Measurements from ENCODE around the gene C9orf85. TPM values are rescaled to one million over a fixed set of nuclear protein-coding genes. Genes with fewer than 3 reads are reported as not detected.

C9orf85 gene, protein sequence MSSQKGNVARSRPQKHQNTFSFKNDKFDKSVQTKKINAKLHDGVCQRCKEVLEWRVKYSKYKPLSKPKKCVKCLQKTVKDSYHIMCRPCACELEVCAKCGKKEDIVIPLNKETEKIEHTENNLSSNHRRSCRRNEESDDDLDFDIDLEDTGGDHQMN
- 12.3 and 13.7 TPM in 2 replicates for total RNA-seq (2013; cell fraction: nucleolus; rRNA removed)
- total RNA-seq (2014; rRNA removed): 11.7 and 13.4 TPM in 2 replicates
- total RNA-seq (2014; rRNA removed; fragmentation: Illumina TruSeq; extraction: Trizol): 22.0 and 22.5 TPM in 2 replicates
- total RNA-seq (2021): 9.0 and 9.1 TPM in 2 replicates
- 7.8 TPM for polyA plus RNA-seq (2011; ENCODE audit: low read depth)
- 15.2 and 19.4 TPM in 2 replicates for polyA plus RNA-seq (2011; rRNA removed)
- 9.1 and 9.5 TPM in 2 replicates for polyA plus RNA-seq (2011; cell fraction: cytosol; rRNA removed)
- 5.0 and 5.6 TPM in 2 replicates for polyA plus RNA-seq (2011; cell fraction: nucleus; rRNA removed)
- polyA plus RNA-seq (2012): 9.8 and 11.8 TPM in 2 replicates
- polyA plus RNA-seq (2014; fragmentation: Illumina TruSeq; extraction: Trizol): 22.6 and 30.2 TPM in 2 replicates
- 10 to 100 TPM; 16.6 to 16.7 TPM for polyA plus RNA-seq (2014; fragmentation: Nextera tagmentation; extraction: Ambion mirVana)
- 14.7 and 16.3 TPM in 2 replicates for polyA plus RNA-seq (2014; rRNA removed)
- 10 to 100 TPM; 16.2 to 16.6 TPM for polyA plus RNA-seq (2016; fragmentation: Nextera tagmentation; extraction: Ambion mirVana)
- polyA minus RNA-seq (2011; rRNA and poly(A)+ RNA removed): 5.6 and 5.9 TPM in 2 replicates
- 4.4 and 6.0 TPM in 2 replicates for polyA minus RNA-seq (2011; cell fraction: cytosol; rRNA and poly(A)+ RNA removed)
- 6.5 and 12.8 TPM in 2 replicates for polyA minus RNA-seq (2011; cell fraction: nucleus; rRNA and poly(A)+ RNA removed)
- Bru-seq, nascent RNA: percentile 74 among the genes with signal in this experiment
- percentile 67 among the genes with signal in this experiment for BruChase-seq, experiment 1, labeled RNA remaining after a 6-hour chase
- BruChase-seq, experiment 2, labeled RNA remaining after a 2-hour chase: percentile 68 among the genes with signal in this experiment
- long read RNA-seq, experiment 1, transcript C9orf85-201 (4 exons, 1,279 nt): major isoform, 5 of 13 reads
- long read RNA-seq, experiment 1, partial matches to known transcripts: 0 of 13 reads
- long read RNA-seq, experiment 1, other reads (novel, unspliced or antisense): 6 of 13 reads
- long read RNA-seq, experiment 2, transcript C9orf85-201 (4 exons, 1,279 nt): major isoform, 30 of 56 reads
- long read RNA-seq, experiment 2, partial matches to known transcripts: 2 of 56 reads
- long read RNA-seq, experiment 2, other reads (novel, unspliced or antisense): 20 of 56 reads

DNA sequence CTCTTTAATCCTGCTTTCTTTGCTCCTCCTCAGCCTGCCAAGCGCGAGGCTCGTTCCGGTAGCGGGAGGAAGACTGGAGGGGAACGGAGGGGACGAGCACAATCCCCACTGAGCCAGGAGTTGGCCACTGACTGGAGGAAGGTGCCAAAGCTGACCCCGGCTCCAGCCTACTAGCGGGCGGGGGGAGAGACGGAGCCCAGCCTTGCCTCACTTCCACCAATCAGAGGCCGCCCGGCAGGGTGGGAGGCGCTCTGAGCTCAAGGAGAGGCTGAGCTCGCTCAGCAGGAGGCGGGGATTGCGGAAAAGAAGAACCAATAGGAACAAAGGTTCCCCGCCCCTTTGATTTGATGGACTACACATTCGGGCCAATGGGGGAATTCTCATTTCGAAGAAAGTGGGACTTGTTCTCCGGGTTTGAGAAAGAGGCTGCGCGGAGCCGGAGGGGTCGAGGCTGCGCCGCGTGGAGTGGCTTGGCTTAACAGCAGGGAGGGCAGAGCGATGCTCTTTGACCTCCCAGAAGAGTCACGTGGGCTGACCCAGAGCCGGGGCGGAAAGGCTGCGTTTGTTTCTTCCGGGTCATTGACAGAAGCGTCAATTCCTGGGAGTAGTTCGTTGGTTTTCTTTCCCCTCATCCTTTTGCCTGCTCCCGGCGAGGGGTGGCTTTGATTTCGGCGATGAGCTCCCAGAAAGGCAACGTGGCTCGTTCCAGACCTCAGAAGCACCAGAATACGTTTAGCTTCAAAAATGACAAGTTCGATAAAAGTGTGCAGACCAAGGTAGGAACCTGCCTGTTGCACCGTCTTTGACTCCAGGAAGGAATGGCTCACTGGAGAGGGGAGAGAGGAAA lies at the start of gene C9orf85, which contains the start of gene ABHD17B:
Gene C9orf85, plus strand, starts transcription at position 579 of the 847 bp plus-strand sequence. Its CDS starts 96 bp downstream, at position 675.
Gene ABHD17B, minus strand, starts transcription at position 133 of the 847 bp plus-strand sequence. CDS start 36,113 bp downstream, outside the sequence.
- Histone ChIP-seq H3K79me2 (ENCODE audit: control insufficient read depth, insufficient read depth, low read length) (peaks cover 90% of the 10 kb centered on the region), H3K4me2 (ENCODE audit: control insufficient read depth, insufficient read depth) (peak within 1 kb of the TSS; percentile 61), H3K27me3 (replicated peaks in 1 of 2; ENCODE audit: control insufficient read depth in 2 of 2, insufficient read depth in 2 of 2, low read length in 1 of 2) (no peaks in the 10 kb centered on the region), H2AFZ (ENCODE audit: control insufficient read depth, low read depth, low read length) (peak within 1 kb of the TSS; percentile 83), H3K27ac (ENCODE audit: control insufficient read depth, insufficient read depth) (peak within 1 kb of the TSS; percentile 79), H3K9me3 (replicated peaks; ENCODE audit: control insufficient read depth, insufficient read depth, low read length) (no peaks in the 10 kb centered on the region), H3K36me3 (ENCODE audit: control insufficient read depth in 2 of 2, insufficient read depth in 2 of 2, low read length in 1 of 2) (no peaks in the 10 kb centered on the region), H3K4me1 (ENCODE audit: control insufficient read depth, insufficient read depth, low read length) (peaks cover 3% of the 10 kb centered on the region), H3K4me3 (peak within 1 kb of the TSS; percentile 91), H4K20me1 (ENCODE audit: control insufficient read depth, insufficient read depth) (no peaks in the 10 kb centered on the region), H3K9ac (ENCODE audit: control insufficient read depth, insufficient read depth, low read length) (peak within 1 kb of the TSS; percentile 84)
- FAIRE-seq: peak; percentile 98
- intact Hi-C loops (cut with micrococcal nuclease; ENCODE audit: unreplicated experiment): loop anchor here (5.0 kb wide), 2 partner anchors 89 to 281 kb away; no protein-coding TSS in a partner anchor
- ChIA-PET POLR2A (interaction anchor here (0.6 to 1.9 kb wide), 16 partner anchors 9 to 454 kb away, joined by 3 to 8 read pairs (median 5); partner anchors contain the start of gene ZFAND5), RAD21 (ENCODE audit: unreplicated experiment) (interaction anchor here (0.6 to 3.9 kb wide), 10 partner anchors 12 to 451 kb away, joined by 3 to 22 read pairs (median 4); no protein-coding TSS in a partner anchor), CTCF (interaction anchor here (0.6 to 1.5 kb wide), 13 partner anchors 8 to 922 kb away, joined by 3 to 8 read pairs (median 4); no protein-coding TSS in a partner anchor), SMC1A (ENCODE audit: uncharacterized antibody, unreplicated experiment) (interaction anchor here (0.6 to 8.2 kb wide), 8 partner anchors 15 to 127 kb away, joined by 3 to 77 read pairs (median 6); no protein-coding TSS in a partner anchor)
- BruUV-seq (replicated peaks): no TSS peak
- peak; percentile 94 for ATAC-seq
- in situ Hi-C loops (cut with MboI): loop anchor here (25.0 kb wide), 2 partner anchors 1499 to 1649 kb away; partner anchors contain the start of genes KLF9 and SMC5
- DNase-seq (ENCODE audit: low read depth, low spot score): peak; percentile 98
- under 1% methylated on average over 41 of the region's 45 CpGs for WGBS (ENCODE audit: insufficient coverage, insufficient replicate concordance, low lambda C conversion rate, missing lambda C conversion rate)
- TF ChIP-seq ASH2L (IDR thresholded peaks at IDR 0.05; ENCODE audit: borderline replicate concordance, low read depth): peak; percentile 81; the same call in 1 of the 2 replicates
- no peak for TF ChIP-seq ZNF274 (IDR thresholded peaks at IDR 0.05; ENCODE audit: insufficient read depth, insufficient read length)
- TF ChIP-seq, protein P1, sequence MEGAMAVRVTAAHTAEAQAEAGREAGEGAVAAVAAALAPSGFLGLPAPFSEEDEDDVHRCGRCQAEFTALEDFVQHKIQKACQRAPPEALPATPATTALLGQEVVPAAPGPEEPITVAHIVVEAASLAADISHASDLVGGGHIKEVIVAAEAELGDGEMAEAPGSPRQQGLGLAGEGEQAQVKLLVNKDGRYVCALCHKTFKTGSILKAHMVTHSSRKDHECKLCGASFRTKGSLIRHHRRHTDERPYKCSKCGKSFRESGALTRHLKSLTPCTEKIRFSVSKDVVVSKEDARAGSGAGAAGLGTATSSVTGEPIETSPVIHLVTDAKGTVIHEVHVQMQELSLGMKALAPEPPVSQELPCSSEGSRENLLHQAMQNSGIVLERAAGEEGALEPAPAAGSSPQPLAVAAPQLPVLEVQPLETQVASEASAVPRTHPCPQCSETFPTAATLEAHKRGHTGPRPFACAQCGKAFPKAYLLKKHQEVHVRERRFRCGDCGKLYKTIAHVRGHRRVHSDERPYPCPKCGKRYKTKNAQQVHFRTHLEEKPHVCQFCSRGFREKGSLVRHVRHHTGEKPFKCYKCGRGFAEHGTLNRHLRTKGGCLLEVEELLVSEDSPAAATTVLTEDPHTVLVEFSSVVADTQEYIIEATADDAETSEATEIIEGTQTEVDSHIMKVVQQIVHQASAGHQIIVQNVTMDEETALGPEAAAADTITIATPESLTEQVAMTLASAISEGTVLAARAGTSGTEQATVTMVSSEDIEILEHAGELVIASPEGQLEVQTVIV (IDR thresholded peaks at IDR 0.05; ENCODE audit: borderline replicate concordance, partially characterized antibody): peak; percentile 23
- peak; percentile 55; the same call in 1 of the 2 replicates for TF ChIP-seq RFX5 (IDR thresholded peaks at IDR 0.05; ENCODE audit: low read depth, low read length)
- TF ChIP-seq, protein P2, sequence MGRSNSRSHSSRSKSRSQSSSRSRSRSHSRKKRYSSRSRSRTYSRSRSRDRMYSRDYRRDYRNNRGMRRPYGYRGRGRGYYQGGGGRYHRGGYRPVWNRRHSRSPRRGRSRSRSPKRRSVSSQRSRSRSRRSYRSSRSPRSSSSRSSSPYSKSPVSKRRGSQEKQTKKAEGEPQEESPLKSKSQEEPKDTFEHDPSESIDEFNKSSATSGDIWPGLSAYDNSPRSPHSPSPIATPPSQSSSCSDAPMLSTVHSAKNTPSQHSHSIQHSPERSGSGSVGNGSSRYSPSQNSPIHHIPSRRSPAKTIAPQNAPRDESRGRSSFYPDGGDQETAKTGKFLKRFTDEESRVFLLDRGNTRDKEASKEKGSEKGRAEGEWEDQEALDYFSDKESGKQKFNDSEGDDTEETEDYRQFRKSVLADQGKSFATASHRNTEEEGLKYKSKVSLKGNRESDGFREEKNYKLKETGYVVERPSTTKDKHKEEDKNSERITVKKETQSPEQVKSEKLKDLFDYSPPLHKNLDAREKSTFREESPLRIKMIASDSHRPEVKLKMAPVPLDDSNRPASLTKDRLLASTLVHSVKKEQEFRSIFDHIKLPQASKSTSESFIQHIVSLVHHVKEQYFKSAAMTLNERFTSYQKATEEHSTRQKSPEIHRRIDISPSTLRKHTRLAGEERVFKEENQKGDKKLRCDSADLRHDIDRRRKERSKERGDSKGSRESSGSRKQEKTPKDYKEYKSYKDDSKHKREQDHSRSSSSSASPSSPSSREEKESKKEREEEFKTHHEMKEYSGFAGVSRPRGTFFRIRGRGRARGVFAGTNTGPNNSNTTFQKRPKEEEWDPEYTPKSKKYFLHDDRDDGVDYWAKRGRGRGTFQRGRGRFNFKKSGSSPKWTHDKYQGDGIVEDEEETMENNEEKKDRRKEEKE (IDR thresholded peaks at IDR 0.05): no peak
- TF ChIP-seq MTA2 (IDR thresholded peaks at IDR 0.05; ENCODE audit: low read depth): peak; percentile 93
- no peak for TF ChIP-seq MEF2B (IDR thresholded peaks at IDR 0.05; ENCODE audit: partially characterized antibody, poor library complexity, severe bottlenecking)
- peak; percentile 99 for TF ChIP-seq NR2C1 (IDR thresholded peaks at IDR 0.05)
- TF ChIP-seq MYB (IDR thresholded peaks at IDR 0.05; ENCODE audit: borderline replicate concordance, low read depth, low read length): no peak
